Endodermal cell (in vitro differentiated cells): ENCODE measurements around the gene FMO5. TPM values are rescaled to one million over a fixed set of nuclear protein-coding genes. Genes with fewer than 3 reads are reported as not detected.

Experiments
- DNase-seq: peaks from one replicate; pipeline ENCODE4 v3.0.0-alpha.2; 2017
- H3K27ac ChIP-seq: 2 replicates; pipeline ENCODE4 v1.5.1; 2013; ENCODE audit warnings: mild to moderate bottlenecking, low read depth, low read length, moderate library complexity
- H3K27me3 ChIP-seq: 2 replicates; pipeline ENCODE4 v1.6.1; 2013; ENCODE audit warnings: mild to moderate bottlenecking, low read length, moderate library complexity; ENCODE audit not compliant: insufficient read depth, control insufficient read depth, poor library complexity, severe bottlenecking
- H3K36me3 ChIP-seq: 2 replicates; pipeline ENCODE4 v1.7.0; 2013; ENCODE audit warnings: mild to moderate bottlenecking, low read length, moderate library complexity; ENCODE audit not compliant: control insufficient read depth, insufficient read depth
- H3K4me1 ChIP-seq: one replicate; pipeline ENCODE4 v1.7.0; 2013; ENCODE audit warnings: low read length; ENCODE audit not compliant: control insufficient read depth, insufficient read depth
- H3K4me3 ChIP-seq: 2 replicates; pipeline ENCODE4 v1.5.1; 2013; ENCODE audit warnings: mild to moderate bottlenecking, low read length, moderate library complexity
- H3K9ac ChIP-seq: 2 replicates; pipeline ENCODE4 v1.6.1; 2013; ENCODE audit warnings: mild to moderate bottlenecking, low read length, moderate library complexity; ENCODE audit not compliant: poor library complexity, severe bottlenecking; ENCODE audit errors: extremely low read depth
- H3K9me3 ChIP-seq: 2 replicates; pipeline ENCODE4 v1.6.1; 2013; ENCODE audit warnings: mild to moderate bottlenecking, low read length, moderate library complexity; ENCODE audit not compliant: control insufficient read depth
- H3K27ac Mint-ChIP-seq: 2 replicates; pipeline ENCODE4 v1.8.0; 2020; ENCODE audit warnings: mixed read lengths
- H3K27me3 Mint-ChIP-seq: 2 replicates; pipeline ENCODE4 v1.8.0; 2021; ENCODE audit warnings: mild to moderate bottlenecking, mixed read lengths; ENCODE audit not compliant: insufficient read depth
- H3K36me3 Mint-ChIP-seq: 2 replicates; pipeline ENCODE4 v1.8.0; 2020; ENCODE audit warnings: low read depth, mixed read lengths
- H3K4me1 Mint-ChIP-seq: 2 replicates; pipeline ENCODE4 v1.8.0; 2020; ENCODE audit warnings: mixed read lengths
- H3K4me3 Mint-ChIP-seq: 2 replicates; pipeline ENCODE4 v1.8.0; 2020; ENCODE audit warnings: mild to moderate bottlenecking, moderate library complexity, mixed read lengths
- H3K9me3 Mint-ChIP-seq: 2 replicates; pipeline ENCODE4 v1.8.0; 2020; ENCODE audit warnings: mild to moderate bottlenecking, mixed read lengths
- CTCF ChIP-seq: fragments of 200-600 bp; sonication (generic); conservative IDR thresholded peaks from 2 replicates; pipeline ENCODE4 v1.5.0; 2021; ENCODE audit warnings: antibody characterized with exemption, mild to moderate bottlenecking
- WGBS, 2 experiments: methylation state at CpG; one replicate each; pipeline versions ENCODE4 v1.1.5 to v1.1.7; 2013; ENCODE audit warnings: missing lambda C conversion rate in 2 of 2, mixed read lengths in 1 of 2; ENCODE audit not compliant: insufficient coverage in 1 of 2, insufficient read length in 1 of 2; 5-methylcytosine and 5-hydroxymethylcytosine counted together
- total RNA-seq, 2 donors: library from RNA; stranded (reverse); fragmentation: NEBNext Ultra II Directional in 1 of 2; extraction: Animal tissue kit (Norgen Biotek cat#: 25700) in 1 of 2; gene quantifications; 2 replicates in 1 of 2; 3 replicates in 1 of 2; pipeline ENCODE4 v1.2.1, GENCODE V29; 2021

The FMO5 gene
- total RNA-seq, 2 donors from 2014 or later, result 13.9 to 14.1 TPM

- Histone ChIP-seq H3K4me3 (peak overlapping the region; percentile 99), H3K4me1 (no peaks in the 10 kb centered on the region), H3K27me3 (no peaks in the 10 kb centered on the region), H3K27ac (no peak overlapping the region), H3K9me3 (no peaks in the 10 kb centered on the region), H3K36me3 (peaks cover 16% of the 10 kb centered on the region), H3K9ac (no peak overlapping the region)
- no peak overlapping the region for H3K27ac Mint-ChIP-seq
- peaks cover 13% of the 10 kb centered on the region for H3K36me3 Mint-ChIP-seq
- no peak for DNase-seq
- 85 to 96% methylated on average over 3 of the region's 3 CpGs for WGBS, 2 experiments
- peaks cover 2% of the 10 kb centered on the region for H3K27me3 Mint-ChIP-seq
- no peak for TF ChIP-seq CTCF
- peaks cover 2% of the 10 kb centered on the region for H3K9me3 Mint-ChIP-seq
- no peak overlapping the region for H3K4me3 Mint-ChIP-seq
- peaks cover 45% of the 10 kb centered on the region for H3K4me1 Mint-ChIP-seq
Observed at GRCh38 chr1:147245586-147246021, 20.5 kb upstream of the FMO5 start.

GRCh38 chr1:147245129-147245528 lies 20.0 kb upstream of the FMO5 start:
- peaks cover 16% of the 10 kb centered on the region for H3K36me3 ChIP-seq
- H3K27me3 ChIP-seq, result no peaks in the 10 kb centered on the region
- Mint-ChIP-seq H3K27ac (no peak overlapping the region), H3K36me3 (peaks cover 13% of the 10 kb centered on the region), H3K27me3 (peaks cover 2% of the 10 kb centered on the region), H3K9me3 (peaks cover 2% of the 10 kb centered on the region), H3K4me1 (peaks cover 47% of the 10 kb centered on the region), H3K4me3 (peak overlapping the region; percentile 82)
- H3K4me3 ChIP-seq, result peak overlapping the region; percentile 99
- no peak for TF ChIP-seq CTCF
- H3K27ac ChIP-seq, result no peak overlapping the region
- H3K4me1 ChIP-seq, result no peaks in the 10 kb centered on the region
- 75 to 85% methylated on average over 4 to 6 of the region's 6 CpGs for WGBS, 2 experiments
- no peak for DNase-seq
- no peak overlapping the region for H3K9ac ChIP-seq
- H3K9me3 ChIP-seq, result no peaks in the 10 kb centered on the region

GRCh38 chr1:147243841-147244240 lies 18.7 kb upstream of the FMO5 start:
- H3K36me3 Mint-ChIP-seq, result peaks cover 8% of the 10 kb centered on the region
- H3K4me3 ChIP-seq, result peak overlapping the region; percentile 99
- H3K4me3 Mint-ChIP-seq, result peak overlapping the region; percentile 82
- H3K4me1 ChIP-seq, result no peaks in the 10 kb centered on the region
- H3K27me3 ChIP-seq, result no peaks in the 10 kb centered on the region
- no peak overlapping the region for H3K27ac Mint-ChIP-seq
- H3K9me3 Mint-ChIP-seq, result no peaks in the 10 kb centered on the region
- TF ChIP-seq CTCF, result no peak
- no peak for DNase-seq
- peaks cover 2% of the 10 kb centered on the region for H3K27me3 Mint-ChIP-seq
- H3K9me3 ChIP-seq, result no peaks in the 10 kb centered on the region
- no peak overlapping the region for H3K27ac ChIP-seq
- H3K4me1 Mint-ChIP-seq, result peaks cover 55% of the 10 kb centered on the region
- H3K9ac ChIP-seq, result peak overlapping the region; percentile 69
- peaks cover 12% of the 10 kb centered on the region for H3K36me3 ChIP-seq
- 12 to 13% methylated on average over 4 of the region's 4 CpGs for WGBS, 2 experiments
